Right atrium auricular region (tissue), 2 donors: ENCODE measurements around the gene MVK. TPM values are rescaled to one million over a fixed set of nuclear protein-coding genes. Genes with fewer than 3 reads are reported as not detected.
"Not testable (repeated sequence)": the region's sequence is repeated elsewhere in the genome, so short reads cannot be mapped to it uniquely, and the experiment has no call there.

Source experiments
- DNase-seq: peaks from one replicate; pipeline ENCODE4 v3.0.0-alpha.2; 2019; ENCODE audit warnings: low spot score
- H3K27ac ChIP-seq, 2 donors: fragments of 200-600 bp; sonication (generic); 1 replicate in 1 of 2; 2 replicates in 1 of 2; pipeline ENCODE4 v1.5.1; 2016 to 2019
- H3K27me3 ChIP-seq, 2 donors: fragments of 200-600 bp; sonication (generic); one replicate each; pipeline versions ENCODE4 v1.5.1 to v1.6.0; 2017 to 2019
- H3K36me3 ChIP-seq: fragments of 200-600 bp; sonication (generic); one replicate; pipeline ENCODE4 v1.5.1; 2016
- H3K4me1 ChIP-seq, 2 donors: fragments of 200-600 bp; sonication (generic); one replicate each; pipeline versions ENCODE4 v1.5.1 to v1.6.0; 2017 to 2019
- H3K4me3 ChIP-seq, 2 donors: fragments of 200-600 bp; sonication (generic); 1 replicate in 1 of 2; 2 replicates in 1 of 2; pipeline ENCODE4 v1.5.1; 2017 to 2019; ENCODE audit warnings: mild to moderate bottlenecking in 1 of 2, moderate library complexity in 1 of 2
- H3K9me3 ChIP-seq, 2 donors: fragments of 200-600 bp; sonication (generic); one replicate each; pipeline ENCODE4 v1.5.1; 2019
- total RNA-seq, 2 donors: library from RNA; depleted of rRNA; stranded (reverse); fragments of >200 nt; gene quantifications; one replicate each; pipeline ENCODE4 v1.1.0, GENCODE V29; 2016
- TF ChIP-seq, protein P1 (sequence below), 2 donors: fragments of 200-600 bp; sonication (generic); IDR thresholded peaks; one replicate each; pipeline ENCODE4 v1.5.1; 2019; ENCODE audit warnings: antibody characterized with exemption in 2 of 2

Gene MVK
- total RNA-seq, 2 donors from 2014 or later = 5.5 to 7.5 TPM

DNA sequence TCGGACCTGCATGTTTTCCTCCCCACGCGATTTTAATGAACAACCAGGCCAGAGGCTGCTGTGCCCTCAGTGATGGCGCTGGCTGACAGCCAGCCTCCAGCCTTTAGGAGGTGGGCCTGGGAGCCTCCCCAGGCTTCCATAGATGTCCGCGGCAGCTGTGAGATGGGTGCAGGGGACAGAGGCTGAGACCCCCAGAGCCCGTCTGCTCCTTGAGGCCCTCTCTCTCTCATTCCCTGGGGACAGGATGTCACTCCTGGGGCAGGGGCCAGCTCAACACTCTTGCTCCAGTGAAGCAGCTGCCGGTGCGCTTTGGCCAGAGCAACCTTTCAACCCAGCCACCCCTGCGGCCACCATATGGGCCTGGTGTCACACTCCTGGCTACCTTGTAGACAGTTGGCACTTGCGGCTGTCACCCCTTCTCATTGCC lies 24.8 kb downstream of the MVK start:
- peaks cover 0 to 12% of the 10 kb centered on the region in 2 donors for H3K4me1 ChIP-seq
- no peaks in the 10 kb centered on the region for H3K36me3 ChIP-seq
- TF ChIP-seq, protein P1, sequence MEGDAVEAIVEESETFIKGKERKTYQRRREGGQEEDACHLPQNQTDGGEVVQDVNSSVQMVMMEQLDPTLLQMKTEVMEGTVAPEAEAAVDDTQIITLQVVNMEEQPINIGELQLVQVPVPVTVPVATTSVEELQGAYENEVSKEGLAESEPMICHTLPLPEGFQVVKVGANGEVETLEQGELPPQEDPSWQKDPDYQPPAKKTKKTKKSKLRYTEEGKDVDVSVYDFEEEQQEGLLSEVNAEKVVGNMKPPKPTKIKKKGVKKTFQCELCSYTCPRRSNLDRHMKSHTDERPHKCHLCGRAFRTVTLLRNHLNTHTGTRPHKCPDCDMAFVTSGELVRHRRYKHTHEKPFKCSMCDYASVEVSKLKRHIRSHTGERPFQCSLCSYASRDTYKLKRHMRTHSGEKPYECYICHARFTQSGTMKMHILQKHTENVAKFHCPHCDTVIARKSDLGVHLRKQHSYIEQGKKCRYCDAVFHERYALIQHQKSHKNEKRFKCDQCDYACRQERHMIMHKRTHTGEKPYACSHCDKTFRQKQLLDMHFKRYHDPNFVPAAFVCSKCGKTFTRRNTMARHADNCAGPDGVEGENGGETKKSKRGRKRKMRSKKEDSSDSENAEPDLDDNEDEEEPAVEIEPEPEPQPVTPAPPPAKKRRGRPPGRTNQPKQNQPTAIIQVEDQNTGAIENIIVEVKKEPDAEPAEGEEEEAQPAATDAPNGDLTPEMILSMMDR (IDR thresholded peaks at IDR 0.05) = no peak
- no peak overlapping the region for H3K4me3 ChIP-seq
- no peaks in the 10 kb centered on the region for H3K9me3 ChIP-seq
- no peak overlapping the region for H3K27ac ChIP-seq
- H3K27me3 ChIP-seq = no peaks in the 10 kb centered on the region
- DNase-seq = no peak

DNA sequence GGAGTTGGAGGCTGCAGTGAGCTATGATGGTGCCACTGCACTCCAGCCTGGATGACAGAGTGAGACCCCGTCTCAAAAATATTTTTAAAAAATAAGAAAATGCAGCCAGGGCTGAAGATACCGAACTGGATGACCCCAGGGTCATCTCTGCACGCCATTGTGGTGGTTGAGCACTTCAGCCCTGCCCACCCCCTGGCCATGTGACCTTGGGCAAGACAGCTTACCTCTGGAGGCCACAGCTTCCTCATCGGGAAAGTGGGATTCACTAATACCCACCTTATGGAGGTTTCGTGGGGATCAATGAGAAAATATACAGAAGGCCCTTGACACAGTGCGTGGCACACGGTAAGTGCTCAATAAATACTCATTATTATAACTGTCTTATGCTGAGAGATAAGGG lies 25.5 kb downstream of the MVK start:
- H3K27me3 ChIP-seq = no peaks in the 10 kb centered on the region
- no peaks in the 10 kb centered on the region for H3K36me3 ChIP-seq
- no peaks in the 10 kb centered on the region for H3K9me3 ChIP-seq
- TF ChIP-seq, protein P1 (IDR thresholded peaks at IDR 0.05) = no peak
- H3K4me1 ChIP-seq = peaks cover 0 to 12% of the 10 kb centered on the region in 2 donors
- DNase-seq = no peak
- no peak overlapping the region for H3K27ac ChIP-seq
- no peak overlapping the region for H3K4me3 ChIP-seq

DNA sequence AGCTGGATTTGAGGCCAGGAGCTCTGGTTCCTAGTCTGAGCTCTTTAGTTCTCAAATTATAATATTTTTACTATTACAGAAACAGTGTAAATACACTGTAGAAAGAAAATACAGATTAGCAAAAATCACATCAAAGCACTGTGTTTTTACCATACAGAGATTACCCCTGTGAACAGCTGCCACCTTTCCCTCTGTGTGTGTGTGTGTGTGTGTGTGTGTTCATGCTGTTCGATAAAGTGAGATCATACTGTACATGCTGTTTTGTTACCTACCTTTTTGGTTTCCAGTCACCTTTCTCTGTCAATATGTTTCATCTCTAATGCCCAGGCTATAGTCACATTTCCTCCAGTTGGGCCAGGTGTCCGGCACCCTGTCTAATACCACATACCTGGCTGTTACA lies 26.9 kb downstream of the MVK start:
- H3K4me1 ChIP-seq = peaks cover 0 to 12% of the 10 kb centered on the region in 2 donors
- TF ChIP-seq, protein P1 (IDR thresholded peaks at IDR 0.05) = no peak
- no peaks in the 10 kb centered on the region for H3K9me3 ChIP-seq
- no peak overlapping the region for H3K27ac ChIP-seq
- no peak for DNase-seq
- H3K36me3 ChIP-seq = no peaks in the 10 kb centered on the region
- H3K27me3 ChIP-seq = no peaks in the 10 kb centered on the region
- H3K4me3 ChIP-seq = no peak overlapping the region

DNA sequence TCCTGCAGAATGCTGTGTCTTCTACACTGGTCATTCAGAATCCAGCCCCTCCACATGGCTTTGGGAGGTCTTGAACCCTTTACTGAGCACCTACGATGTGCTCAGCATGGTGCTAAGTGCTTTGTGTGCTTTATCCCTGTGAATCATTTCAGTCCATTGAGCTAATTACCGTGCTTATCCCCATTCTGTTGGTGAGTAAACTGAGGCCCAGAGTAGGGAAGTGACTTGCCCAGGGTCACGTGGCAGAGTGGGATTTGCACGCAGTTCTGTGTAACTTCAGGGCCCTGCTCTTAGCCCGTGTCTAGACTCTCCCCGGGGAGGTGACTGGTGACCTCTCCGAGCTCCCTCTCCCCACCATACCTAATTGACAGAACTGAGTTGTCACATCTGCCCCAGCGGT lies 27.4 kb downstream of the MVK start:
- TF ChIP-seq, protein P1 (IDR thresholded peaks at IDR 0.05) = no peak
- no peak for DNase-seq
- H3K27ac ChIP-seq = no peak overlapping the region

DNA sequence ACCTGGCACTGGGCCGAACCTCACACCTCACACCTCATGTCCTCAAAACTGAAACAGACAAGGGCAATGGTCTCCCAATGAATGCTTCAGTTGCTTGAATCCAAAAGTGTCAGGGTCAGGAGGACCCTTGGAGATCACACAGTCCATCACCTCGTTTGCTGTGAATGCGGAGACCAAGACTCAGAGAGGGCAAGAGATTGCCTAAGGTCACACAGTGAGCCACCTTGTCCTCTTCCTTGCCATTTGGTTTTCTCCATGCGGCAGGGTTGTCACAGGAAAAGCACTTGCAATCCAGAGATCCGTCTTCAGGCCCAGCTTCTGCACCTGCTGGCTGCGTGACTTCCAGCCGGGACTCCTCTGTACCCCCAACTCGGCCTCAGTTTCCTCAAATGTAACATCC lies 28.0 kb downstream of the MVK start:
- DNase-seq = no peak
- Histone ChIP-seq H3K4me3 (no peak overlapping the region), H3K27ac (no peak overlapping the region), H3K27me3 (no peaks in the 10 kb centered on the region), H3K4me1 (peaks cover 0 to 20% of the 10 kb centered on the region in 2 donors), H3K9me3 (no peaks in the 10 kb centered on the region), H3K36me3 (no peaks in the 10 kb centered on the region)
- TF ChIP-seq, protein P1 (IDR thresholded peaks at IDR 0.05) = no peak

More for the DNA sequence above, 27.4 kb downstream of the MVK start:
- H3K4me1 ChIP-seq = peaks cover 0 to 14% of the 10 kb centered on the region in 2 donors
- H3K4me3 ChIP-seq = no peak overlapping the region
- no peaks in the 10 kb centered on the region for H3K9me3 ChIP-seq
- no peaks in the 10 kb centered on the region for H3K27me3 ChIP-seq
- no peaks in the 10 kb centered on the region for H3K36me3 ChIP-seq

DNA sequence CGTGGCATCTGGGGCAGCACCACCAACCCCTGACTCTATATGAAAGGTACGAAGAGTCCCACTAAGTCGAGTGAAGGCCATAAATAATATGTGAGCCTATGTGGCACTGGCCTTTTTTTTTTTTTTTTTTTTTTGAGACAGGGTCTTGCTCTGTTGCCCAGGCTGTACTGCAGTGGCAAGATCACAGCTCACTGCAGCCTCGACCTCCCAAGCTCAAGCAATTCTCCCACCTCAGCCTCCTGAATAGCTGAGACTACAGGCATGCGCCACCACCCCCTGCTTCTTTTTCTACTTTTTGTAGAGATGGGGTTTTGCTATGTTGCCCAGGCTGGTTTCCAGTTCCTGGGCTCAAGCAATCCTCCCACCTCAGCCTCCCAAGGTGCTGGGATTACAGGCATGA lies 28.5 kb downstream of the MVK start:
- not testable (repeated sequence) for H3K36me3 ChIP-seq, H3K9me3 ChIP-seq, DNase-seq, H3K27ac ChIP-seq, H3K4me3 ChIP-seq, H3K27me3 ChIP-seq
- H3K4me1 ChIP-seq = peaks cover 0 to 25% of the 10 kb centered on the region in 2 donors
